Transverse colon (tissue), 4 donors: ENCODE measurements around the gene CDC20.

Experiments
- POLR2A ChIP-seq: fragments of 450-650 bp; IDR thresholded peaks from one replicate; pipeline ENCODE4 v1.6.1; 2016; ENCODE audit warnings: antibody characterized with exemption, mild to moderate bottlenecking, moderate library complexity
- POLR2AphosphoS5 ChIP-seq, 3 donors: sonication (generic); formaldehyde crosslinking; IDR thresholded peaks; one replicate each; pipeline ENCODE4 v1.6.1; 2016; ENCODE audit warnings: antibody characterized with exemption in 3 of 3
- TF ChIP-seq, protein P1 (sequence below), 5 experiments: fragments of 200-600 bp in 3 of 5; fragments of 450-650 bp in 2 of 5; sonication (generic) in 3 of 5; IDR thresholded peaks; 1 replicate in 2 of 5; 2 replicates in 3 of 5; pipeline ENCODE4 v1.5.1; 2016 to 2017; ENCODE audit warnings: antibody characterized with exemption in 5 of 5, inconsistent platforms in 3 of 5, mild to moderate bottlenecking in 2 of 5, moderate library complexity in 1 of 5

DNA sequence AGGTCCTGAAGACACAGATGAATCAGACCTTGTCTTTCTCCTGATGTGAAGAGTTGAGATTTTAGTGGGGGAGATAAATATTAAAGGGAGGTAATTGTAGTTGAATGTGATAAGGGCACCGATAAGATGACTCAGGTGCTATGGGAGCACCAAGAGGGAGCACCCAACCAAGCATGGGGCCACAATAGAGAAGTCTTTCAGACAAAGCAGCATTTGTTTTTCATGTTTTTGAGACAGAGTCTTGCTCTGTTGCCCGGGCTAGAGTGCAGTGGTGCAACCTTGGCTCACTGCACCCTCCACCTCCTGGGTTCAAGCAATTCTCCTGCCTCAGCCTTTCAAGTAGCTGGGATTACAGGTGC, 47.1 kb downstream of the CDC20 start:
- TF ChIP-seq, protein P1, sequence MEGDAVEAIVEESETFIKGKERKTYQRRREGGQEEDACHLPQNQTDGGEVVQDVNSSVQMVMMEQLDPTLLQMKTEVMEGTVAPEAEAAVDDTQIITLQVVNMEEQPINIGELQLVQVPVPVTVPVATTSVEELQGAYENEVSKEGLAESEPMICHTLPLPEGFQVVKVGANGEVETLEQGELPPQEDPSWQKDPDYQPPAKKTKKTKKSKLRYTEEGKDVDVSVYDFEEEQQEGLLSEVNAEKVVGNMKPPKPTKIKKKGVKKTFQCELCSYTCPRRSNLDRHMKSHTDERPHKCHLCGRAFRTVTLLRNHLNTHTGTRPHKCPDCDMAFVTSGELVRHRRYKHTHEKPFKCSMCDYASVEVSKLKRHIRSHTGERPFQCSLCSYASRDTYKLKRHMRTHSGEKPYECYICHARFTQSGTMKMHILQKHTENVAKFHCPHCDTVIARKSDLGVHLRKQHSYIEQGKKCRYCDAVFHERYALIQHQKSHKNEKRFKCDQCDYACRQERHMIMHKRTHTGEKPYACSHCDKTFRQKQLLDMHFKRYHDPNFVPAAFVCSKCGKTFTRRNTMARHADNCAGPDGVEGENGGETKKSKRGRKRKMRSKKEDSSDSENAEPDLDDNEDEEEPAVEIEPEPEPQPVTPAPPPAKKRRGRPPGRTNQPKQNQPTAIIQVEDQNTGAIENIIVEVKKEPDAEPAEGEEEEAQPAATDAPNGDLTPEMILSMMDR (IDR thresholded peaks at IDR 0.05): no peak
- TF ChIP-seq POLR2A: no peak
- no peak for TF ChIP-seq POLR2AphosphoS5 (IDR thresholded peaks at IDR 0.05)
